GM12892 (cell line): ENCODE measurements around the gene MYO10.
"Not testable (repeated sequence)": the region's sequence is repeated elsewhere in the genome, so short reads cannot be mapped to it uniquely, and the experiment has no call there.

ENCODE experiments used
- DNase-seq: peaks from one replicate; pipeline ENCODE4 v3.0.0; 2011; ENCODE audit not compliant: insufficient read length
- FAIRE-seq: peaks from 2 replicates; lab custom pipeline; 2011; peaks lifted over from hg19 to GRCh38; lab: Jason Lieb, UNC
- POLR2A ChIP-seq: IDR thresholded peaks from 2 replicates; pipeline ENCODE4 v1.6.1; 2011; ENCODE audit warnings: low read depth, low read length, control low read depth
- POLR2AphosphoS5 ChIP-seq: IDR thresholded peaks from 2 replicates; pipeline ENCODE4 v1.6.1; 2011; ENCODE audit warnings: low read depth, low read length, control low read depth
- TAF1 ChIP-seq: IDR thresholded peaks from 2 replicates; pipeline ENCODE4 v1.6.1; 2011; ENCODE audit warnings: low read depth, mild to moderate bottlenecking, control low read depth, low read length, borderline replicate concordance

Gene MYO10

GRCh38 chr5:16668631-16669030, 267.5 kb downstream of the MYO10 start:
- no peak for DNase-seq
- no peak for FAIRE-seq
- TF ChIP-seq POLR2A = no peak
- TF ChIP-seq POLR2AphosphoS5 = no peak
- TF ChIP-seq TAF1 = no peak

GRCh38 chr5:16668194-16668593, 267.9 kb downstream of the MYO10 start:
- TF ChIP-seq TAF1 (no peak), POLR2A (no peak), POLR2AphosphoS5 (no peak)
- DNase-seq (no peak), FAIRE-seq (no peak)

GRCh38 chr5:16666883-16667398, 269.1 kb downstream of the MYO10 start:
- DNase-seq (no peak), FAIRE-seq (no peak)
- TF ChIP-seq POLR2A (no peak), POLR2AphosphoS5 (no peak), TAF1 (no peak)

- no peak for DNase-seq
- no peak for FAIRE-seq
- TF ChIP-seq POLR2A (no peak), TAF1 (no peak), POLR2AphosphoS5 (no peak)
Measured at GRCh38 chr5:16666130-16666882, 269.8 kb downstream of the MYO10 start.

DNA sequence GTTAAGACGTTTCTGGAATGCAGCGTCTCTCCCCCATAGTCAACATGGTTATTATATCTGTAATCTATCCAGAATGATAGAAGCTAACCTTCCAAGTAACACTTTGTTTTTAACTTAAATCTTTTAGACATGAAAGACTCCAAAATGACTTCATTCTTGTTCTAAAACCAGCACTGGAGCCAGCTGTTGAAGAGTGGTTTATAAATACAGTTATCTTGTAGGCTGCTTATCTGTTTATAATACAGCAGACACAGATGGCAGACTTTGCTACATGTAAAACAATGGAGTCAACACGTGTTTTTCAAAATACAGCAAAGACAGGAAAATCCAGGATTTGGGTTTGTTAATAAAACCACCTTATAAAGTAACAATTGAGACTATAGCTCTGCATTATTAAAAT, 270.5 kb downstream of the MYO10 start:
- TF ChIP-seq POLR2A (no peak), TAF1 (no peak), POLR2AphosphoS5 (no peak)
- DNase-seq = no peak
- FAIRE-seq = no peak

GRCh38 chr5:16664368-16664767, 271.7 kb downstream of the MYO10 start:
- TF ChIP-seq POLR2AphosphoS5 (no peak), TAF1 (no peak), POLR2A (no peak)
- no peak for DNase-seq
- FAIRE-seq = no peak

- DNase-seq (no peak), FAIRE-seq (no peak)
- TF ChIP-seq POLR2AphosphoS5 (no peak), POLR2A (no peak), TAF1 (no peak)
Measured at GRCh38 chr5:16663840-16664239, 272.2 kb downstream of the MYO10 start.

GRCh38 chr5:16661713-16662112, 274.4 kb downstream of the MYO10 start:
- no peak for DNase-seq
- TF ChIP-seq POLR2AphosphoS5 (no peak), TAF1 (no peak), POLR2A (no peak)
- FAIRE-seq = no peak

GRCh38 chr5:16660982-16661381, 275.1 kb downstream of the MYO10 start:
- TF ChIP-seq POLR2A (no peak), TAF1 (no peak), POLR2AphosphoS5 (no peak)
- no peak for FAIRE-seq

GRCh38 chr5:16659536-16659935, 276.6 kb downstream of the MYO10 start:
- TF ChIP-seq TAF1 = no peak
- no peak for TF ChIP-seq POLR2AphosphoS5
- no peak for TF ChIP-seq POLR2A
- no peak for DNase-seq
- FAIRE-seq = no peak

More at GRCh38 chr5:16660982-16661381, 275.1 kb downstream of the MYO10 start:
- no peak for DNase-seq

DNA sequence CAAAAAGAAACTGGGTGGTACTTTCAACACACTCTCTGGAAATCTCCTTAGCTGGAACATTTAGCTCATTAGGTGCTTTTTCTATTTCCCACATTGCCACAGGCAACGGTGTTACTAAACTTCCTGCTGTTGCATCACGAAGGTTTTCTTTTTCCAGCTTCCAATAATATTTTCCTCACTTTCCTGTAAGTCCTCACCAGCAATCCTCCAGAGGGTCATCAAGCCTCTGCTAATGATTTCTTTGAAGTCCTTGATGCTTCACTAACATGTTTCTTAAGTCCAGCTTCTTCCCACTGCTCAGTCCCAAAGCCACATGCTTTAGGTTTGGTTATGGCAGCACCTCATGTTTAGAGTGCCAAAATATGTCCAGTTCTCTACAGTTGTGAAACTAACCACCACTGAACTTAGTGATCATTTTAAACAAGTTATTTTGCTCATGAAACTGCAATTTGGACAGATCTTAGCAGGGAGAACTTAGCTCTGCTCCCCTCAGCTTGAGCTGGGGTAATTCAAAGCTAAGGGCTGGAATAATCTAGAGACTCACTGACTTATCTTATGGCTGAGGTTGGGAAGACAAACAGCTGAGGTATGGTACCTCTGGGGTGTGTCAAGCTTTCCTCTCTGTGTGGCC, 279.4 kb downstream of the MYO10 start:
- no peak for TF ChIP-seq TAF1
- TF ChIP-seq POLR2AphosphoS5 = no peak
- no peak for TF ChIP-seq POLR2A
- DNase-seq = no peak
- no peak for FAIRE-seq

DNA sequence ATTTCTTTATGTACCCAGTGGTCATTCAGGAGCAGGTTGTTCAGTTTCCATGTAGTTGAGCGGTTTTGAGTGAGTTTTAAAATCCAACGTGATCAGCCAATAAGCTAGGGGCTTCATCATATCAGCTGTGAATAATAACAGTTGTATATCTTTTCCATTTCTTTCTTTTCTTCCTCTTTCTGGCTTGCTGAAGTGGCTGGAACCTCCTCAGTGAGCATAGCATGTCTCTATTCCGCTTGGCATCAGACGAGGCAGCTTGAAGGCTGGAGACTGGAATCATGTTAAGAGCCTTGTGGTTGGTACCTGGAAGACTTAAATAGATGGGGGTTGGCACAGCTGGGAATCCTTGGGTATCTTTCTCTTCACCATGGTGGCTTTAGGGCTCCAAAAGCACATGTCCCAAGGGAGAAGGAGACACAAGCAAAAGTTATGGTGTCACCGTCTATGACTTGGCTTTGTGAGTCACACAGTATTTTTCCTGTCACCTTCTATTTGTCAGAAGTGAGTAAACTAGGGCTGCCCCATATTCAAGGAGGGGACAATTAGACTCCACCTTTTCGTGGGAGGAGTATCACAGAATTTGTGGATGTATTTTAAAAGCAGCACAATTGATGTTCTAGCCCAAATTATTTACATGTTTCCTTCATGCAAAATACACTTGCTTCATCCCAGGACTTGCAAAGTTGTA, 281.3 kb downstream of the MYO10 start:
- FAIRE-seq = no peak
- TF ChIP-seq TAF1 = no peak
- TF ChIP-seq POLR2A = no peak
- no peak for TF ChIP-seq POLR2AphosphoS5
- DNase-seq = no peak

- DNase-seq, FAIRE-seq: not testable (repeated sequence)
Measured at GRCh38 chr5:16648739-16649138, 287.3 kb downstream of the MYO10 start.
